NOMO-1 (cell line): ENCODE data around the gene SPACDR.

ENCODE experiments used
- DNase-seq, 2 experiments: peaks; one replicate each; lab custom pipeline; 2025; ENCODE audit not compliant: unreplicated experiment in 2 of 2; lab: John Stamatoyannopoulos, UW

Gene SPACDR

DNA sequence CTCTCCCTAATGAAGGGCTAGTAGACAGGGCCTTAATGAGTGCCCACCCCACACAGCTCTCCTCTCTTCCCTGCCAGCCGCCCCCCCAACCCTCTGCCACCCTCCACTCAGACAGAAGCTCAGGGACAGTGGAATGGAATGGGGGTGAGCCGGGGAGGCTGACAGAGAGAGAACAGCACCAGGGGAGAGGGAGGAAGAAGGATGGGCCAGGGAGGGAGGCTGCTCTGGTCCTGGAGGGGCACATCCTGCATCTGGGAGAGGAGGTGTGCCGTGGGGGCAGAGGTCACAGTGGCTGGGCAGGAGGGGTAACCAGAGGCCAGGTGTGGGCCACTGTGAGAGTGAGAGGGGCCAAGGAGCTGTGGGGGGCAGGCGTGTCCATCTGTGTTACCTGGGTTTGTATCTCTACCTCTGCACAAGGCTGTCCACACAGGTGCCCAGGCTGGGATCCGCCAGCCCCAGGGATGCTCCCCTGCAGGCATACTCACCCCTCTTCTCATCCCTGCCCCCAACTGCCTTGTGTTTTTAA, 22.1 kb upstream of the SPACDR start:
- no peak for DNase-seq

DNA sequence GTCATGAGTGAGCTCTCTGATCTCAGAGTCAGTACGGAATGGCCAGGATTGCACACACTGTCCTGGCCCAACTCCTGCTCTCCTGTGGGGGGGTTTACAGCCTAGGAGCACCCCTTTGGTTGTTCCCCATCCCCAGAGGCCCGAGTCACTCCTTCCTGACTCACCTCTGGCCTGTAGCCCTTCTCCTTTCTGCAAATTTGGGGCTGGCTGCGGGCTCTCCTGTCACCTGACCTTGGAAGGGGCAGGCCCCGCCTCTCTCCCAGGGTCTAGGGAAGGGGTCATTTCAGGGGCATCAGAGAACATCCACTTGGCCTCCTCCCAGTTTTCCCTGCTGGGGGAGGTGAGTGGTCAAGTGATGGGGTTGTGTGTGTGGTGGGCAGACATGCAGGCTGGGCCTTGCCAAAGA, 21.4 kb upstream of the SPACDR start:
- DNase-seq: no peak

DNA sequence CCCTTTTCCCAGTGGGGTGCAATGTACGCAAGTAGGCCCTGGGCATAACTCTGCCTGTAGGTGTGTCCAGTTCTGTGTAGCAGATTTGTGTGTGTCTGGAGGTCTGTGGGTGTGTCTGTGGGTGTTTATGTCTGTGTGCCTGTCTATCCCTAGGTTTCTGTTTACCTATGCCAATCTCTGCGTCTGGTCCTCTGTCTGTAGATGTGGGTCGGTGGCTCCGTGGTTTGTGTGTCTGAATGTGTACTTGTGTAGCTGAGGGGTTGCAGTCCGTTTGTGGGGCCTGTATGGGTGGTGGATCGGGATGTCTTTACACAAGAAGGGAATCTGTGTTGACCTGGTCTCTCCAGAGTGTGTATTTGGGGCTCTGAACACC, 20.6 kb upstream of the SPACDR start:
- no peak for DNase-seq

DNA sequence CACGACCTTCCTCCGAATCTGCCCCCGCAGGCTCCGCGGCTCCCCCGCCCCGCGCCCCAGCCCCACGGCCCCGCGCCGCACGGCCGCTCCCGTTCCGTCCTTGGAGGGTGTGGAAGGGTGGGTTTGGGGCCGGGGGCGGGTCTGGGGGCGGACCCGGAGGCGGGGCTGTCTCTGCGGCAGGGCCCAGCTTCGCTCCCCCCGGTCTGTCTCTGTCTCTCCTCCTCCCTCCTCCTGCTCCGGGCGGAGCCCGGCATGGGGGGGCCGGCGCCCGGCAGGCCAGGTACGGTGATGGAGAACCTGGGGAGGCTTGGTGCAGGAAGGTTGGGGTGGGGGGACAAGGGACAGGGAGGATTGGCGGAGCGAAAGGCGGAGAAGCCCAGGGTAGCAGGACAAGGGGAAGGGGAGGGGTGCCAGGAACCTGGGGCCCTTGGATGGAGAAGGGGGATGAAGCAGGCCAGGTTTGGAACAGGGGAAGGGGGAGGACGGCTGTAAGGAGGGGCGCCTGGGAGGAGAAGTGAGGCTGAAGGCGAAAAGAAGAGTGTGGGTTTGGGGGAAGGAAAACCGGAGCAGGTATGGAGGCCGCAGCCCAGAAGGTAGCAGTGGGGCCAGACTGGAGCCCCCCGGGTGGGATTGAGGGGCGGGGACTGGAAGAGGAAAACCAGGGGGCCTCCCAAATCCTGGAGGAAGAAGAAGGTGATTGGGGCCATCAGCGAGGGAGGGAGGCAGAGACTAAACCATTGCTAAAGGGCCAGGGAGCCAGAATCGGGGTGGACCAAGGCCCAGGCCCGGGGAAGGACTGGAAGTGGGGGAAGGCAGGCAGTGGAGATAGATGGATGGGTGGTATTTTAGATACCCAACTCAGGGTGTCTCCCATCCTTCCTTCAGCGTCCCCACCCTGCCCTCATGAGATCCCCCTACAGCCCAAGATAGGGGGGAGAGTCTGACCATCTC, 19.9 kb upstream of the SPACDR start, which contains the start of gene NYAP1:
NYAP1 (plus strand) TSS at position 206 of the 951 bp plus-strand sequence. CDS start 1,385 bp downstream, outside the sequence.
- DNase-seq: peak in 1 of 2 experiments; percentile 35

DNA sequence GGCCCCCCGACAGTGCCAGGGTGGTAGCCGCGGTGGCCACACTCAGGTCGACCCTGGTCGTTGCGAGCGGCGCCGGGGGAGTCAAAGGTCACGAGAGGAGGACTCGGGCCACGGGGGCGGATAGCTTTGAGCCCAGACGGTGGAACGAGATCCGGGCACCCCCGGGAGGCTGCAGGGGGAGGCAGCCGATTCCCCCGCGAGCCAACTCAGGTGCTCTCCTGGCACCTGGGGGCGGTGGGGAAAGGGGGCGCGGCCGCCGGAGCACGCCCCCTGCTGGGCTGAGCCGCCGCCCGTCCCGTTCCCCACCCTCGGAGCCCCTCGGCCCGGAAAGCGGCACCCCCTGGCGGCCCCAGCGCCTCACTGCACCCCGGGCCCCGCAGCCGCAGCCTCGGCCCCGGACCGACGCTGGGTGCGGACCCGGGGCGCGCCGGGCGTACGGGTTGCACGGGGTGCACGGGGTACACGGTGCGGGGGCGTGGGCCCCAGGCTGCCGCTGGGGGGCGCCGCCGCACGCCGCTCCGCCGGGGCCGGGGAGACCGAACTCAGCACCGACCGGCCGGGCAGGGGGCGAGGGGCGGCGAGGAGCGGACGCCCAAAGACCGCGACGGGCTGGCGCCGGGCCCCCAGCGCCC, 19.1 kb upstream of the SPACDR start:
- peak; percentile 39 to 77 for DNase-seq

DNA sequence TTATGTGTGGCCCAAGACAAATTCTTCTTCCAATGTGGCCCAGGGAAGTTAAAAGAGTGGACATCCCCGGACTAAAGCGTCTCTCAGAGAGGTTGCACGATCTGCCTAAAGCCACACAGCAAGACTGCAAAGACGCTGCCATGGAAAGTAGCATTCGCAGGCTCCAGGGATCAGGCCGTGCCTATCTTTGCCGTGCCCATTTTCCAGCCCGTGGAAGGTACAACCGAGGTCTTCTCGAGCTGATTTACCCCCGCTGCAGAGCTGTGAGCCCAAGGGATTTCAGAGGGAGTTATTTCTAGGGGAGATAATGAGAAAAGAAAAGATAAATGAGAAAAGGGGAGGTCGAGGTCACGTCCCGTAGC, 18.6 kb upstream of the SPACDR start:
- no peak for DNase-seq

DNA sequence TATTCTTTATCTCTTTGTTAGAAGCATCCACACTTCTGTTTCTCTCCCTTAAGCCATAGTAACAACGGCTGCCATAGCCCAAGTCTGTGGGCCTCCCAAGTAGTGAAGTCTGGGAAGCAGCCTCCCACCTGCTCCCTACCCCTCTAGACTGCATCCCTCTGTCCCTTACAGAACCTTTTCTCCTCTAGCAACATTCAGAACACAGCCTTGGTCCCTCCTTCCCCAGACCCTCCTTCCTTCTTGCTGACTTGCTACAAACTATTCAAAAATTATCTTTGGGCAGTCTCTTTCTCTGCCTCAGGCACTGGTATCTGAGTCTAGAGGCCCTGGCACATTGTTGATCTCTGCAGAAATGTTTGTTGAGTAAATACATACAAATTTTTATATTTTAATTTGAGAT, 17.4 kb upstream of the SPACDR start:
- no peak for DNase-seq

DNA sequence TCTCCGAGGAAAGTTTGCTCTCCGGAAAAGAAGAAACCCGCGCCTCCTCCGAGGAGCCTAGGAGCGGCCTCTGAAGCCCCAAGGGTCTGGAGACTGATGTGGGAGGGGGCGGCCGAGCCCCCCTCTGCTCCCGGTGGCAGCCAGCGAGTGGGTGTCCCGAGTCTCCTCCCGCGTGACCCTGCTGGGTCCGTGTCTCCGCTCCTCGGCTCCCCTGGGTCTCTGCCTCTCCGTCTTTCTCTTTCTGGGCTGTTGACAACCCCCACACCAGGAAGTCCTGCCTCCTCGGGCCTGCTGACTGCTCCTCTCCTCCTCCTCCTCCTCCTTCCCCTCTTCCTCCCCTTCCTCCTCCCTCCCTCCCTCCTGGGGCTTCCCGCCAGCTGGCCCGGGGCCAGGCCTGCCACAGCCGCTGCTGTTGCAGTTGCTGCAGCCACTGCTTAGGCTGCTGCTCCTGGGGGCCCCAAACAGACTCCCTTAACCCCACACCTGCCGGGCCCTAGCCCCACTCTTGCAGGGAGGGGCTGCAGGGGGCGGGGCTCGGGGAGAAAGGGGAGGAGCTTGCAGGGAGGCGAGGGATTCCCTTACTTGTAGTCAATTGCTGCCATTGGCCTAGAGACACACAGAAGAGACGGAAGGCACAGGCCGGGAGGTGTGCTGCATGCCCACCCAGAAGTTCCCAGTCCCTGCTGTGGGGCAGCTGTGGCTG, 15.0 kb upstream of the SPACDR start, which contains the start of gene TSC22D4:
TSC22D4 (minus strand) TSS at position 257 of the 703 bp plus-strand sequence. CDS start 1,176 bp downstream, outside the sequence.
- peak; percentile 99 to 100 for DNase-seq

DNA sequence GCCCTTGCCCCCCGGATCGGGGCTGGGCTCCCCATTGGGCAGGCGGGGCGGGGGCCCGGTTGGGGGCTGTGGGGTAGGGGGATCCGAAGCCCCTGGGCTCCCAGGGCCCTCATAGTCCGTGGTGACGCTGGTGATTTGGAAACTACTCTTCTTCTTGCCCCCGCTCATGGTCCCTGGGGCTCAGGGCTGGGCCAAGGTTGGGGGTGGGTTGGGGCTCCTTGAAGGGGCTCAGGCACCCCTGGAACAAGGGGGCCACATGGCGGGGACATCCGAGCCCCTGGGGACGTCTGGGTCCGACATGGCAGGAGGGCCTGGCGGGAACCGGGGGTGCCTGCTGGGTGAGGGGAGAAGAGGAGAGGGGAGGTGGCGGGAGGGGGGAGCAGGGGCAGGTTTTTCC, 13.8 kb upstream of the SPACDR start:
- no peak for DNase-seq

DNA sequence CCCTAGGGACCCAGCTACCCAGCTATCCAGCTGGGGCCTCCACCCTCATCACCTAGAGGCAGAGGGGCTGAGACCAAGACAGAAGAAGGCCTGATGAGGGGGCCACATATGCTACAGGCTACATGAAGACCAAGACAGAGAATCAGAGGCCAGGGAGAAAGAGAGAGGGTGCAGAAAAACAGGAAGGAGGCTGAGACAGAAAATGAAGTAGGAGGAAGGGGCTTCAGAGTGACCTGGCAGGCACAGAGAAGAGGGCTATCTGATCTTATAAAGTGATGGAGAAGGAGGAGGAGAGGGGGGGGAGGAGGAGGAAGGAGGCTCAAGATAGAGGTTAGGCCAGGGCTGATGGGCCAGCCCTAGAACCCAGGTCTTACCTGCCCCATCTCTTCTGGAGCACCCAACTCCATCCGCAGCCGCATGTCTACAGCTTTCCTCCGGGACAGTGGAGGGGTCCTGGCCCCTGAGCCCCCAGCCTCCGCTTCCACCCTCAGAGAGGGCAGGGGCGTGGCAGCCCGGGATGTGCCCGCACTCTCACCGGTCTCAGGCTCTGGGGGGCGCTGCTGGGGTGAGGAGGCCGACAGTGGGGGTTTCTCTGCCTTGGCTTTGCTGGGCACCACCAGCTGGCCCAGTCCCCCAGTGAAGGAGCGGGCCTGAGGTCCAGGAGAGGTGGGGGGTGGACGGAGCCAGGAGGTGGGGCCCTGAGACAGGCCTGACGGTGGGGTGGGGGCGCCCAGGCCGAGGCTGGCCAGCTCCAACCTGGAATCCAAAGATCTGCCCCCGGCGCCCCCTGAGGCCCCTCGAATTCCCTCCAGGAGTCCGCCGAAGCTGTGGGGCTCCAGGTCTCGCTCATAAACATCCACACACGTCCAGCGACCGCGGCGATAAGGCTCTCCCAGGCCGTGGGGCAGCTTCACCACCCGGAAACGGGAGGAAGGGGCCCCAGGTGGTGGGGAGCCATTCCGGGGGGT, 13.1 kb upstream of the SPACDR start:
- peak; percentile 25 to 32 for DNase-seq

DNA sequence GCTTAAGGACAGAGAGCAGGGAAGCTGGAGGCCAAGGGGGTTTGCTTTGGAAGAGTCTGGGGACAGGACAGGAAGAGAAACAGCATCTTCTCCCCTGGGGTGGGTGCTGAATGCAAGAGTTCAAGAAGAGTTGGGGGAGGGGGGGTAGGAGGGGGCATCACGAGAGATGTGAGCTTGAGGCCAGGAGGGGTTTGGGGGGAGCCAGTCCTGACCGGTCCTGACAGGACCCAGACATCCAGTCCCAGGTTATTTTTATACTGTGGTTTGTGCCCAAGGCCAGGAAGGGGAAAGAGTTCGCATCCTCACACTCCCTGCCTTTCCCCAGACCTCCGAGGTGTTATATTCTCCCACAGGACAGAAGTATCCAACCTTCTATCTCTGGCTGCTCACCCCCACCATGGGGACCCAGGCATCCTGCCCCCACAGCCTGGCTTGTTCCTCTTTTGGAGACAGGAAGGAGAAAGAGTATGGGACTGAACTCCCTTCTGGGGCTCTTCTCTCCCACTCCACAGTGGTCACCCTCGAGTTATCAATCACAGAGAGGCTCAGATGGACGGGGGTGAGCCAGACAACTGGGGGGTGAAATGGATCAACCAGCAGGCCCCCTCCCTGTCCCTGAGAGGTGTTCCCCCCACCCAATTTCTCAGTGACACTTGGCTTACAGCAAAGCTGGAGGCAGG, 12.2 kb upstream of the SPACDR start:
- DNase-seq: no peak

DNA sequence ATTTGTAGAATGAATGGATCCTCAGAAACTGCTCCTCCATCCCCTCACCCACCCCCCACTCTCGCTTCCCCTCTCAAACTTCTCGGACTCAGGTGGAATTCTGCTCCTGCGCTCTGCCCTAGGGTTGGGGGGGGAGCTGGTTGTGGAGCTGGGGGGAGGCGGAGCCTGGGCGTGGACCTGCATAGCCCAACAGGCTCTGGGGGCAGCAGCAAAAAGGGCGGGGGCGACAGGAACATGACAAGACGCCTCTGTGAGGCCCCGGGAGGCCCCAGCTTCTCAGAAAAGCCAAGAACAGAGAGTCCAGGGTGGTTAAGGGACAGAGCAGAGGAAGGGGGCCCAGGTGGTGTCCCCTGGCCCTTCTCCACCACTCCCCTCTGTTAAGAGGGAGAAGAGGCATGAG, 11.5 kb upstream of the SPACDR start:
- no peak for DNase-seq

DNA sequence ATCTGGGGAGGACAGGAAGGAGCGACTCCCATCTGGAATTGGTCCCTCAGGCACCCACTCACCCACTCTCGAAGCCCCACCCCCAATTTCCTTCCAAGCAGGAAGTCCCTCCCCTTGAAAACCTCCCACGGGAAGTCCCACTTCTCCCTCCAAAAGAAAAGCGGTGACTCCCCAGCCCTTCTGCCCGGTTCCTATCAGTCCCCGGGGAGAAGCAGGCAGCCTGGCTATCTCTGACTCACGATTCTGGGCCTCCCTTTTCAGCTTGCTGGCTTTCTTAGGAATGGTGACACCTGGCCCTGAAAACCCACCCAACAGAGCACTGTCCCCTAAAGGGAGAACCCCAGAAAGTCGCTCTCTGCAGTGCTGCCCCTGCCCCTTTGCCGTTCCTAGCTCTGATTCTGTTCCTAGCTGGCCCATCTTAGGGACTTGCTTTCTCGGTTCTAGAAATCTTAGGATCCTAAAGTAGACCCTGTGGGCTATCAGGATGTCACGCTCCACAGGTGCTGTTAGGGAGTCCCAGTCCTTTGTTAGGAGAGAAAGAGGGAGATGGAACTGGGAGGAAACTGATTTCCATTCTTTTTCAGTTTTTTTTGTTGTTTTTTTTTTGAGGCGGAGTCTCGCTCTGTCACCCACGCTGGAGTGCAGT, 8.9 kb upstream of the SPACDR start:
- no peak for DNase-seq

DNA sequence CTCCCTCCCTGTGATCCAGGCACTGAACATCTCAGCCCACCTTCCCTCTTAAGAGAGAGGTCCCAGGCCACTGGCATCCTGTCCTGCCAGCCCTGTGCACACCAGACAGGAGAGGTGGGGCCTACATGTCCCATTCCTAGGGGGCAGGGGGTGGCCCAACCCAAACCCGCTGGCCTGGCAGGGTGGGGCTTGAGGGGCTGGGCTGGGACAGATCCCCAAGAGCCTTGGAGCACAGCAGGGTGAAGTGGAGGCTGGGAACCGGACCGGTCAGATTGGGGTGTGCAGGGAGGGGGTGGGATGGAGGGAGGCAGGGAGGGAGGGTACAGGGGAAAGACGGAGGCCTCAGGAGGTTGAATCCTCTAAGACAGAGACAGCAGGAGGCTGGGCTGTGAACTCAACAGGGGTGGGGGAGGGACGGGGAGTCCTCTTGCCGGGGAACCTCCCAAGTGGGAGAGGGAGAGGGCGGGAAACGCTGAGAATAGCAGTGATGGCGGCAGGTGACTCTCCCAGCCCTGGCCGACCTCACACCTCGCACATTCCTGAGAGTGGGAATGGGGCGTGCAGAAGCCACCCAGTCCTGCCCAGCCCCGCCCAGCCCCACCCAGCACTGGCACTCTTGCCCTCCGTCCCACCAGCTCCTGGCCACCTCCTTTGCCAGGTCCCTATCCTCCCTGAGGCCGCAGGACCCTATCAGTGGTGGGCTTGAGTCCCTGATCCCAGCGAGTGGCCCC, 8.2 kb upstream of the SPACDR start:
- DNase-seq: no peak

DNA sequence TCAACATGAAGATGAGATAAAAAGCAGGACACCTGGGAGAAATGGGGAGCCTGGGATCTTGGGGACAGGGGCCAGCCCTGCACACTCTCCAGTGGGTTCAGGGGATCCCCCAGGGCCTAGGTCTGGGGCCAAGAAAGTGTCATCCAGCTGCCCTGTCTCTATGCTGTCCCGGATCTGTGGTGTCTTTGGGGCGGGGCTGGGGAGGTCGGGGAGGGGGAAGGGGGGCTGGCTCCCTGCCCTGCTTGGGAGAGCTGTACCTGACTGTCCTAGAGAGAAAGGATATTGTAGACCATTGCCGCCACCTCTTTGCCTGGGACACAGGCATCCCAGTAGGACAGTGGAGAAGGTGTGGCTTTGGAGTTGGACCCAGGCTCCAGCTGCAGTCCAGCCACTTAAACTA, 7.0 kb upstream of the SPACDR start:
- DNase-seq: no peak

DNA sequence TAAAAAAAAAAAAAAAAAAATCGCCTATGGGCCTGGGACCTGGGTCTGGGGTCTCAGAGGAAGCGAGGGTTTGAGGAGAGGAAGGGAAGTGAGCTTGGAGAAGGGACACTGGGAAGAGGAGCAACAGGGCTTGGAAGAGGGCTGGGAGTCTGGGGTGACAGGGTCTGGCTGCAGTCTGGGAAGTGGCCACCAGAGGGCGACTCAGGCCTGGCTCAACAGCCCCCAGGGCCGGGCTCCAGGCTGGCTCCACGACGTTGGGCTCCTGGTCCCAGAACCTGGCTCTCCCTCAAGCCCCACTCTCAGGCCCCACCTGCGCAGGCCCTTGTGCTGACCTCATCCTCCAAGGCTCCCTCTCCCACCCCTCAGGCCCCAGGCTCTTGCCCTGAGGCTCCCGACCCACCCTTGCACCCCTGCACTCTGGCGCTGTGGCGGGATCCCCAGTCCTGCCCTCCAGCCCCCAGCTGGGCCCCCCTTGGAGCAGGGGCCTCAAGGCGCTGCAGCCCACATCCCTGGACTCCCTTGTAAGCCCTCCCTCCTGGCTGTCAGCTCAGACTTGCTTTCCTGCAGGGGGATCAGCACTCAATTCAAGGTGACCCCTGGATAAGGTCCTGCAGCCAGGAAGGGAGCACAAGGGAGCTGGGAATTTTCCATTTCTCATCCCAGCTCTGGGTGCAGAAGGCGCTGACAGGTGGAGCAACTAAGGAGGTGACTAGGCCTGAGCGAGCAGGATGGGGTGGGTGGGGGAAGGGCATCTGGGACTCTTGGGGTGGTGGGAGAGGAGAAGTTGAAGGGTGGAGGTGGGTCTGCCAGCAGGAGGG, 5.4 kb upstream of the SPACDR start:
- DNase-seq: peak; percentile 66 to 77

DNA sequence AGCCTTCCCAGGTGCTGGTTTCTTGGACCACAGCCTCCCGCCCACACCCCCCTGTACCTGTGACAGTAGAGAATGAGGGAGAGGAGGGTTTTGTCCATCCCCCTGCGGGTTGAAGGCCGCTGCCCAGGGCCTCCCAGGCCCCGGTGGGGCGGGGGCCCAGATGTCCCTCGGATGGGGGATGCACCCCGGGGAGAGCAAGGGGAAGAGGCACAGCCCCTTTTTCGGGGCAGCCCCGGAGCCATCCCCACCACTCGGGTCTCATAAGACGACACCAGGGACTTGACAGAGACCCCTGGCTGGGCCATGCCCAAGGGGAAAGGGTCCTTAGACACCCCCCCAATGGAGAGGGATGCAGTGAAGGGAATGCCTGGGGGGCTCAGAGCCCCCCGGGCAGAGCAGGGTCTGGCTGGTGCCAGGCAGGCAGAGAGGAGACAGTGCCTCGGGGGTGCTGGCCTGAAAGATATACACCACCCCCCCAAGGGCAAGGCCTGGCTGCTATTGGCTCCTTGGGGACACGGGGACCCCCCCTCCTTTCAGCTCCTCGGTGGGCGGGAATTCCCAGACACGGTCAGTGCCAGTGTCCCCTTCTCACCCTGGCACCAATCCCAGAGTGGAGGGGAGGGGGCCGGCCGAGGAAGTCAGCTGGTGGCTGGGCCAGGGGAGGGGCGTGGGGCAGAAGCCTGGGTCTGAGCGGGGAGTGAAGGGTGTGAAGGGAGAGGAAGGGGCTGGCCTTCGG, 3.7 kb upstream of the SPACDR start:
- no peak for DNase-seq
